Parathyroid adenoma (tissue), 2 donors: ENCODE results near the gene ZMYM2.

Source experiments
- H2AFZ ChIP-seq: fragments of 300-600 bp; sonication (generic); one replicate; pipeline ENCODE4 v1.7.0; 2017; ENCODE audit warnings: antibody characterized with exemption, mild to moderate bottlenecking
- H3K27ac ChIP-seq: fragments of 300-600 bp; sonication (generic); one replicate; pipeline ENCODE4 v1.7.0; 2017
- H3K27me3 ChIP-seq: fragments of 300-600 bp; sonication (generic); one replicate; pipeline ENCODE4 v1.7.0; 2017; ENCODE audit warnings: low read length; ENCODE audit not compliant: control insufficient read depth, insufficient read depth
- H3K36me3 ChIP-seq: fragments of 300-600 bp; sonication (generic); one replicate; pipeline ENCODE4 v1.7.0; 2017; ENCODE audit warnings: low read length; ENCODE audit not compliant: control insufficient read depth, insufficient read depth
- H3K4me1 ChIP-seq: fragments of 300-600 bp; sonication (generic); one replicate; pipeline ENCODE4 v1.7.0; 2017; ENCODE audit warnings: control low read depth
- H3K4me2 ChIP-seq: fragments of 300-600 bp; sonication (generic); one replicate; pipeline ENCODE4 v1.7.0; 2017; ENCODE audit warnings: low read length
- H3K4me3 ChIP-seq: fragments of 300-600 bp; sonication (generic); one replicate; pipeline ENCODE4 v1.7.0; 2017; ENCODE audit warnings: low read depth, low read length
- H3K79me2 ChIP-seq: fragments of 300-600 bp; sonication (generic); one replicate; pipeline ENCODE4 v1.7.0; 2017; ENCODE audit warnings: control low read depth
- H3K9ac ChIP-seq: fragments of 300-600 bp; sonication (generic); one replicate; pipeline ENCODE4 v1.7.0; 2017; ENCODE audit warnings: mild to moderate bottlenecking
- H3K9me3 ChIP-seq: fragments of 300-600 bp; sonication (generic); one replicate; pipeline ENCODE4 v1.7.0; 2017; ENCODE audit warnings: low read length; ENCODE audit not compliant: control insufficient read depth
- CTCF ChIP-seq: fragments of 300-600 bp; sonication (generic); IDR thresholded peaks from one replicate; pipeline ENCODE4 v1.7.0; 2017; ENCODE audit warnings: antibody characterized with exemption, mild to moderate bottlenecking
- donor health status: primary hyperparathyroidism.

The ZMYM2 gene

GRCh38 chr13:20002787-20003186, 44.3 kb downstream of the ZMYM2 start:
- peaks cover 5% of the 10 kb centered on the region for H3K79me2 ChIP-seq
- no peaks in the 10 kb centered on the region for H3K9me3 ChIP-seq
- no peak for TF ChIP-seq CTCF
- H3K27ac ChIP-seq = no peak overlapping the region
- no peaks in the 10 kb centered on the region for H3K27me3 ChIP-seq
- no peak overlapping the region for H3K4me2 ChIP-seq
- H3K9ac ChIP-seq = no peak overlapping the region
- no peaks in the 10 kb centered on the region for H3K4me1 ChIP-seq
- H3K36me3 ChIP-seq = no peaks in the 10 kb centered on the region
- no peak overlapping the region for H2AFZ ChIP-seq
- H3K4me3 ChIP-seq = no peak overlapping the region

GRCh38 chr13:20006206-20006605, 47.7 kb downstream of the ZMYM2 start:
- Histone ChIP-seq H3K9ac (no peak overlapping the region), H2AFZ (no peak overlapping the region), H3K27ac (no peak overlapping the region), H3K36me3 (no peaks in the 10 kb centered on the region), H3K4me2 (no peak overlapping the region), H3K4me1 (no peaks in the 10 kb centered on the region), H3K27me3 (no peaks in the 10 kb centered on the region), H3K79me2 (no peaks in the 10 kb centered on the region), H3K4me3 (no peak overlapping the region), H3K9me3 (no peaks in the 10 kb centered on the region)
- TF ChIP-seq CTCF = no peak

GRCh38 chr13:20015763-20016162, 57.2 kb downstream of the ZMYM2 start:
- Histone ChIP-seq H3K27me3 (no peaks in the 10 kb centered on the region), H3K9me3 (no peaks in the 10 kb centered on the region), H2AFZ (no peak overlapping the region), H3K27ac (no peak overlapping the region), H3K36me3 (no peaks in the 10 kb centered on the region), H3K79me2 (peaks cover 6% of the 10 kb centered on the region), H3K4me3 (no peak overlapping the region), H3K4me2 (no peak overlapping the region), H3K4me1 (no peaks in the 10 kb centered on the region), H3K9ac (no peak overlapping the region)
- TF ChIP-seq CTCF = no peak

GRCh38 chr13:20016649-20017364, 58.3 kb downstream of the ZMYM2 start:
- Histone ChIP-seq H3K4me2 (no peak overlapping the region), H3K27ac (no peak overlapping the region), H3K9me3 (no peaks in the 10 kb centered on the region), H3K4me1 (peaks cover 3% of the 10 kb centered on the region), H3K79me2 (peaks cover 6% of the 10 kb centered on the region), H2AFZ (no peak overlapping the region), H3K27me3 (no peaks in the 10 kb centered on the region), H3K4me3 (no peak overlapping the region), H3K36me3 (no peaks in the 10 kb centered on the region), H3K9ac (no peak overlapping the region)
- TF ChIP-seq CTCF = no peak

GRCh38 chr13:20017365-20017711, 58.8 kb downstream of the ZMYM2 start:
- Histone ChIP-seq H3K4me3 (no peak overlapping the region), H3K79me2 (peaks cover 6% of the 10 kb centered on the region), H2AFZ (no peak overlapping the region), H3K4me1 (peaks cover 5% of the 10 kb centered on the region), H3K9ac (no peak overlapping the region), H3K36me3 (no peaks in the 10 kb centered on the region), H3K4me2 (no peak overlapping the region), H3K27me3 (no peaks in the 10 kb centered on the region), H3K9me3 (no peaks in the 10 kb centered on the region), H3K27ac (no peak overlapping the region)
- TF ChIP-seq CTCF = no peak
